IPS DF 19.7 (cell line): Measurements from ENCODE around the gene NKX3-2.

ENCODE experiments used
- DNase-seq: peaks from one replicate; pipeline ENCODE4 v3.0.0-alpha.2; 2013; ENCODE audit warnings: low read depth, low spot score

Gene NKX3-2

DNA sequence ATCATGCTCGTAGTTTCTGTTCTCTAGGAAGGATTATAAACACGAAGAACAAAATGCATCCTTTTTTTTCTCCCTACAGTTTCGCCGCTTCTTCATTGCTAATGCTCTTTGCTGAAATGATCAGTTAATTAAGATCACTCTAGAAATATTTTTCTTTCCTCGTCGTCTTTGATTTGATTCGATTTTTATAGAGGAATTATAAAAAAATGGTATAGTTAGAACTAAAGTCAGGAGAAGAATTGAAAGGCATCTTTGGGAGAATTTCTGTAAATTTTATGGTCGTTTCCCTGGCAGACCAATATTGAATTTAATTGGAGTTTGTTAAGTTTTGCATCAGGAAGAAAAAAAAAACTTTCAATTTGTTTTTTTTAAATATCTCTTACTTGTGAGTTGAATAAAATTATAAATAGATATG is 1.1 kb upstream of the NKX3-2 start:
- no peak for DNase-seq

DNA sequence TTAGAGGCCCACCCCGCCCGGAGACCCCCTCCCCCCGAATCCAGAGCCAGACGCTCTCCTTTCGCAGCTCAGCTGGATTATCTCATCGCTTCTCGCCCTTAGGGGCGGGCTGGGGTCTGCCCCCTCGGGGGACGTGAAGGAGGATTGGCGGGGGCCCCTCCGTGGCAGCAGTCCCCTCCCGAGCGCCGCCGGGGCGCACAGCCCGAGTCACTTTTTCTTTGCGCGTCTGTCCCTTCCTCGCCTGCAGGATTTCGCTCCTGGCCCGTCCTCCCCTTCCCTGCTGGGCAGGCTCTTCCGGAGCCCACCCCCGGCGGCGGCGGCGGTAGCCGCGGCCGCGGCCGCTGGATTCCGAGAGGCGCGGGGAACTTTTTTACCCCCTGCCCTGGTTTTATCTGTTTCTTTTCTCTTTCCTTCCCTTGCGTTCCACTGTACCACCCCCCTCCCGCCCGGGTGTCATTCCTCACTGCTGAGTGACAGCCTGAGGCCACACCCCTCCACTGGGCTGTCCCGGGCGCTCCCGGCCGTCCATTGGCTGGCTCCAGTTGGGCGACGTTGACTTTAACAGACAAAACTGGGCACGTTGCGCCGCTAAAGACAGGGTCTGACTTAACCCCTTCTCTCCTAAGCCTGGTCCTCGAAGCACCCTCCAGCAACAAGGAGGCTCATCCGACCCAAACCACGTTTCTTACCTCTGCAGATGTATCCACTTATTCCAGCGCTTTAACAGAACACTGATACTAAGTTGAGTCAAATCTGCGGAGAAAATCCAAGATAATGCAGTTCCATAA is 492 bp upstream of the NKX3-2 start:
- DNase-seq: peak; percentile 88

DNA sequence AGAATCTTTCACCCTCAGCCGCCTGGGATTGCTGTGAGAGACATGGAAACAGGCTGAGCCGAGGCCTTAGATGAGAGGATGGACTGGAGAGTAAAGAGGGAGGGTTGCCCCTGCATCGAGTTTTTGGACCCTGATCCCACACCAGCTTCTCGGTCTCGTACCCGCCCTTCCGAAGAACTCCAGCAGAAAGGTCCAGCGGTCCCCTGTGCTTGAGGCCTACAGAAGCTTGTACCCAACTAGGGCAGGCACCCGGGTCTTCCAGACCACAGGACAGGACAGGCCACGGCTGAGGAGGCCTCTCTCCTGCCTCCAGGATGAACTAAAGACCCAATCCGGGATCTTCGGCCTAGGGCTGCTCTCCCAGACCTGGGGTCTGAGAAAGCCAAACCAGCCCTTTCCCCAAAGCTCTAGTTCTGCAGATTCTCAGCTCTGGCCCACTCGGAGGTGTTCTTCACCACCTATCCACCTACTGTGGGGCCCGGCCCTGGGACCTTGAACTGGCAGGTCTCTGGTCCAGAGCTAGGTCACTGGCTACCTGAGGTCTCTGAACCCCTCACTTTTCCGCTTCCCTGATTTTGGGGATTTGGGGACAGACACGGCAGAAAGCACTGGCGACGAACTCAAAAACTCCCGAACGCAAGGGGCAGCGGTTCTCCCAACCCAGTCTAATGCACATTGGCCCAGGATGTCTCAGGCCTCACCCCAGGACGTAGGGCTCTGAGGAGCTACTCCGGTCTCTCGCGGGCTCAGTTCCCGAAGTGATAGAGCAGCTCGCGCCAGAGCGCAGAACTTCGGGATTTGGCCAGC is 1.1 kb downstream of the NKX3-2 start:
- no peak for DNase-seq

DNA sequence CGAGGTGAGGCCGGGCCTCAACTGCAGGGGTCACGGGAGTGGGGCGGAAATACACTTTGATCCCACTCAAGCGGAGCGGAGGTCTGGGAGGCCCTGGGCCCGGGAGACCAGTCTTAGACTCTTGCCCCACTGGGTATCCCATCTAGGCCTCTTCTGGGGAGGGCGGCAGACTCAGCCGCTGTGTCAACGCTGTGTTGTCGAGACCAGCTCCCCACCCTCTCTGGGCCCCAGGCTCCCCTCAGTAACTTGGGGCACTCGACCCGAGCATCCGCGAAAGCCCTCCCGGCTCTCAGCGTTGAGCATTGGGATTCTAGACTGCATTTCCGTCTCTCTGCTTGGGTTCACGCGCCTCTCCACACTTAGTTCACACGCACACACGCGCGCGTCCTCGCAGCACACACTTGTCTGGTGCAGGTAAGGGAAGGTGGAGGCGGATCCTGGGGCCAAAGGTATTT is 1.7 kb downstream of the NKX3-2 start:
- no peak for DNase-seq

DNA sequence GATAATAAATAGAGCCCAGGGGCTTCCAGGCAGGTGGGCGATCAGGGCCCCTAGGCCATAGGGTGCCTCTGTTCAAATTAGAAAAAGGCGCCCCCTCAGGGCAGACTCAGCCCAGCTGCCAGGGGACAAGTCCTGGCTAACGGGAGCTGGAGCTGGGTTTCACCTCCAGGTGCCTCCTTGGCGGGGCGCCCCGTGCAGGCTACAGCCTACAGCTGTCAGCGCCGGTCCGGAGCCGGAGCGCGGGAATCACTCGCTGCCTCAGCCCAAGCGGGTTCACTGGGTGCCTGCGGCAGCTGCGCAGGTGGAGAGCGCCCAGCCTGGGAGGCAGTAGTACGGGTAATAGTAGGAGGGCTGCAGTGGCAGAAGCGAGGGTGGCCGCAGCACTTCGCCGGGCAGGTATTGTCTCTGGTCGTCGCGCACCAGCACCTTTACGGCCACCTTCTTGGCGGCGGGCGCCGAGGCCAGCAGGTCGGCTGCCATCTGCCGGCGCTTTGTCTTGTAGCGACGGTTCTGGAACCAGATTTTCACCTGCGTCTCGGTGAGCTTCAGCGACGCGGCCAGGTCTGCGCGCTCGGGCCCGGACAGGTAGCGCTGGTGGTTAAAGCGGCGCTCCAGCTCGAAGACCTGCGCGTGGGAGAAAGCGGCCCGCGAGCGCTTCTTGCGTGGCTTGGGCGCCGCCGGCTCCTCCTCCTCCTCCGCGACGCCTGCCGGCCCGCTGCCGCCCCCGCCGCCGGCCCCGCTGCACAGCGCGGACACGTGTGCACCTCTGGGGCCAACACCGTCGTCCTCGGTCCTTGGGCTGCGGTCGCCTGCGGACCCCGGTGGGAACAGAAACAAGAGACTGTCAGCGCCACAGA is 2.4 kb downstream of the NKX3-2 start:
- DNase-seq: no peak

DNA sequence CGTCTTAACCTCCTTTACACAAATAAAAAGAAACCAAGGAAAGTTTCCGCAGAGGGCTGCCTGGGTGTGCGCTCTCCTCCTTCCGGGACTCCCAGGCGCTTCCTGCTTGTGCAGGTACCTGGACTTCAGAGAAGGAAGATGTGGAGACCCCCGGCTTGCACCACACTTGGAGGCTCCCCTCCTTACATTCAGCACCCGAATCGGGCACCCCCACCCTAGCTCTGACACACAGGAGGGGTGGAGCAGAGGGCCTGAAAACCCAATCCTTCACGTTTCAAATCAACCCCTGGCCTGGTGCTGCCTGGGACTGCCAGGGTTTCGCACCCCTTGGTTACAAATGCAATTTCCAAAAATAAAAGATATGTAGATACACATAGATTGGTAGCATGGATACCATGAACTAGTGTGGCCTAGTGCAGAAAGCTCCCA is 3.1 kb downstream of the NKX3-2 start:
- no peak for DNase-seq

DNA sequence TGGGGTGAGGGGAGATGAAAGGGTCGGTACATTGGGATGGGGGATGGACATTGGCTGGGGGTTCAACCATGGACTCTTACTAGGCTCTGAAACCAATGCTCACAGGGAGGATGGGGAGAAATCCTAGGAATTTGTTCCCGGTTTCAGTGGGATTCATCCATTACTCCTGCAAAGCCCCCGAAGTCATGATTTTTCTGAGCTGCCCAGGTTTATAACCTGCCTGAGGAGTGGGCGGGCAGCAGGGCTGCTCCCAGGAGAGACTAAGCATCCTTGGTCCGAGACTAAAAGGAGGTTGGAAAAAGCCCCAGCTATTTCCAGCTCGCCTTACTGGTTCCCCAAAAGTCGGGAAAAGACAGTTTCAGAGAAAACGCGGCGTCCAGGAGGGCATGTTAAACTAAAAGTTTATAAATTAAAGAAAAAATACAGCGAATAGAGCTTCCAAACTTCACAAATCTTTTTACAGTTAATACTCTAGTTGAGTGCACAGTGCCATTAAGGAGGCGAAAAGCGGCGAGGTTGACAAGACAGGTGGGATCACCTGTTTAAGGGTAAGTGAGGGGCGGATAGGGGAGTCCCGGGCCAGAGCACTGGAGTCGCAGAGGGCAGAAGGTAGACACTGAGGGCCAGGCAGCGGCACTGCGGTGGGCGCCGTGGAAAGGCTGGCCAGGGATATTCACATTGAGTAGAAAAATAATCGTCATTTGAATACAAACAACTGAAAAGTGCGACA is 3.7 kb downstream of the NKX3-2 start:
- DNase-seq: no peak

DNA sequence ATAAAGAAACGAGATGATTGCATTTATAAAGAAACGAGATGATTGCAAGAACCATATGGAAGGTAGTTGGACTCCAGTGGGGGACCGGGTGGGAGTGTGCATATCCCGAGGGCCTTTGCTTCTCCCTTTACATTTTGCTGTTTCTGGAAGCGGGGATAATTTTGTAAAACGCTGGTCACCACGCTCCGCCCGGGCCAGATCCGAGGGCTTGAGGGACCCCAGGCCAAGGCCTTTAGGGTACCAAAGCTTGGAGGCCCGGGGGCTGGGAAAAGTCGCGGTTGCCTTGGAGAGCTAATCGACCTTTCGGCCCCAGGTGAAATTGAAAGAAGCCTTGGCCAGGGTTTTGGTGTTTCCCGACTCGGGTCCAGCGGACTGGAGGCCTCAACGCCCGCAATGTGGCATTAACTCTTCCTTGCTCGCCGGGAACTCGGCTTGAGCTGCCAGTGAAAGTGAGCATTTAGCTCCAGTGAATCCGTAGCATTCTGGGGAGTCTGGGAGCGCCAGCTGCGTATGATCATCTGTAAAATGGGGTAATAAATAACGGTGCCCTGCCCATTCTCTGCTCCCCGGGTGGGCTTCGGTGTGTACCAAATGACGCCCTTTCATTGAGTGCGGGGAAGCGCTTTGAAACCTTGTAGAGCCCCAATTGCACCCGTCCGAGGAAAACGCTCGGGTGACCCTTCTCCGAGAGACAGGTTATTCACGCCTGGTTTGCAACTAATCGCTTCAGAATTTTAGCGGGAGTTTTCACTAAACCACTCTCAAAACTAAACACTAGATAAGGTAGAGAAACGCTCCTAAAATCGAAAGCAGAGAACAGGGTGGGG is 4.5 kb downstream of the NKX3-2 start:
- no peak for DNase-seq

DNA sequence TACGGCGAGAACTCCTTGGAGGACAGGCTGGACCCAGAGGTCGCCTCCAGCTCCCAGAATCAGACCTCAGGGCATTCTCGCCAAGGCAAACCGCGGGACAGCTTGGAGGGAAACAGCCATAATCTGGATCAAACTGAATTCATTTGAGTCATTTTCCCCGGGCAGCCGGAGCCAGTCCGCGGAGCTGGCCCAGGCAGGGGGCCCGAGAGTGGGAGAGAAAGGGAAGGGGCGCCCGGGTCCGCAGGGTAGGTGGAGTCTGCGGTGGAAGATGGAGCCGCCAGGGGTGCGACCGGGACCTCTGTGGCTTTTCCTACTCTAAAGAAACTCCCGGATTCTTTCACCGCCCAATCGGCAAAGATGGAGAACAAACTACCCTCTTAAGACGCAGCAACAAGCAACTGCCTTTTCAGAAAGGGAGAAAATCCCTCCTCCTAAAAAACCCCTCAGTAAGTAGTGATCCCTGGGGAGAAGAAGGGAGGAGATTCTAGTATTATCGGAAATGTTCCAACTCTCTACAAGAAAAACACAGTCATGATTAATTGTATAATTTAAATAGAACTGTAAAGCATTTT is 5.2 kb downstream of the NKX3-2 start:
- no peak for DNase-seq

DNA sequence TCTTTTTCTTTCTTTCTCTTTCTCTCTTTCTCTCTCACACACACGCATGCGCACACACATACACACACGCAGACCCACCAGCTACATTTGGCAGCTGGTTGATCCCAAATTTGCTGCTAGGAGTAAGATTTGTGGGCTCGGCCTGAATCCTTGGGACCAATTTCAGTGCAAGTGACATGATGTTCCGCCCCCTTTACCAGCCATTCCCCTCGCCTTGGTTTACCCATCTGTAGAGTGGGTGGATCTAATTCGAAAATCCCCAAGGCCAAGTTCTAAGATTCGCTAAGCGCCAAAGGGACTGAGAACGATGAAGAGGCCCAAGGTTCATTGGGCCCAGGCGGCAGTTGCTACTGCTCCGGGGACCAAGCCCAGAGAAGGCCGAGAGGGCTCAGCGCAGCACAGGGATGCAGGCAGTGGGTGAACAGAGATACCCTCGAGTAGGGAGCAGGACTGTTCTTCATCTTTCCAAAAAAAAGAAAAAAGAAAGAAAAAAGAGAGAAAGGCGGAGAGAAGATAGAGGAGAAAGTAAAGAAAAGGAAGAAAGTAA is 5.8 kb downstream of the NKX3-2 start:
- no peak for DNase-seq

DNA sequence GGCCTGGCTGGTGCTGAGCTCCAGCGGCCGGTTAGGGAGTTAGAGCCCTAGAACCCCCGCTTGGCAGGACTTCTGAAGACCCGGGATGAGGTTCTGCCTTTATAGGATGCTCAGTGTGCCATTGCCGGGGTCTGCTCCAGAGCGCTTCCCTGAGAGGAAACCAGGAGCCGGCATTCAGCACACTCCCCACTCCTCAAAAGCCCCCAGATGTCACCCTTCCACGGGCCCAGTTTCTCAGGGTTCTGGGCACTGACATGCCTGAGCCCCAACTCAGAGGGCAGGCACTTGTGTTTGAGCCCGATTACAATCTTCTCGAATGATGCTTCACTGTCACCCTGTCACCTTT is 6.5 kb downstream of the NKX3-2 start:
- DNase-seq: no peak

DNA sequence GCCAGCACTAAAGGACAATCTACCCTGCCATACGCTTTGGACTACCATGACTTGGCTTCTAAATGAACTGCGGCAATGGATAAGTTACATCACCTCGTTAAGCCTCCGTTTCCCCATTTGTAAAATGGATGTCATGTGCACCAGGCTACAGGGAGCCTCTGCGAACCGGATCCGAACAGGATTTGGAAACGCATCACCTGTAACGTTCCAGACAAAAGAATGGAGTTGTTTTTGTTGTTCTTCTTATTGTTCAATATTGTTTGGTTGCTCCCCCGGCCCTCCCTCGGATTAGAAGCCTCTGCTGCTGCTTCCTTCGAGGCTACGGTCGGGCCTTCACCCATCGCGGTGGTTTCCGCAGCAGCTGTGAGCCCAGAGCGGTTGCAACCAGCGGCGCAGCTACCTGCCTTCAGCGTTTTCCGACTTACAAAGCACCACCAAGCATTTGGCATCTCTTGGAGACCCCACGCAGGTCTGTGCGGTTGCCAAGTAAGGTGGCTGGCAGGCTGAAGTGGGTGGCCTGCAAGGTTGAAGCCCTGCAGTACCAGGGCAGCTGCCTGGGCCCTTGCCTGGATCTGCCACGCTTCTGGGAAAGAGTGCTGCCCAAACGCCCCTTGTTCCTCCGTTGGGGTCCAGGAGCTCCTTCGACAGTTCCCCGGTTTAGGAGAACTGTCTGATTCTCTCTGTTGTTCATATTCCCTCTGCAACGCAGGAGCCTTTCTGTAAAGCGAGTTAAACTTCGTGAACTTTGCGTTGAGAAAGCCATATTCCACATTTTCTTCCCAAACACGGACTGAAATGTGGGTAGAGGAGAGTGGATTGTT is 7.1 kb downstream of the NKX3-2 start:
- DNase-seq: no peak

DNA sequence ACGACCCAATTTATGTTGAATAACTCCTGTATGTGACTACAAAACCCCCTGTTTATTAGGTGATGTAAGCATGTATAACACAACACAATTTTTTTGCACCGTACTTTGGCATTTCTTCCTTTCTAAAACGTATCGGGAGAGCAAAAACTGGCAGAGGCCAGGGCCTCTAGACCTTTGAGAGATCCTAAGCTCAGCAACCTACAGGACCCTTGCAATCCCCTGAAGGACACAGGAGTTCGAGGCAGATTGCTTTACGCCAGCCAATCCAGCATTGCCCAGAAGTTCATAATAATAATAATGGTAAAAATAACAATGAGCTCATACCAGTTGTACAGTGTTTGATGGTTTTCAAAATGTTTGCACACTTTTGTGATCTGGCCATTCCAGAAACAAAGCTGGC is 7.7 kb downstream of the NKX3-2 start:
- no peak for DNase-seq

DNA sequence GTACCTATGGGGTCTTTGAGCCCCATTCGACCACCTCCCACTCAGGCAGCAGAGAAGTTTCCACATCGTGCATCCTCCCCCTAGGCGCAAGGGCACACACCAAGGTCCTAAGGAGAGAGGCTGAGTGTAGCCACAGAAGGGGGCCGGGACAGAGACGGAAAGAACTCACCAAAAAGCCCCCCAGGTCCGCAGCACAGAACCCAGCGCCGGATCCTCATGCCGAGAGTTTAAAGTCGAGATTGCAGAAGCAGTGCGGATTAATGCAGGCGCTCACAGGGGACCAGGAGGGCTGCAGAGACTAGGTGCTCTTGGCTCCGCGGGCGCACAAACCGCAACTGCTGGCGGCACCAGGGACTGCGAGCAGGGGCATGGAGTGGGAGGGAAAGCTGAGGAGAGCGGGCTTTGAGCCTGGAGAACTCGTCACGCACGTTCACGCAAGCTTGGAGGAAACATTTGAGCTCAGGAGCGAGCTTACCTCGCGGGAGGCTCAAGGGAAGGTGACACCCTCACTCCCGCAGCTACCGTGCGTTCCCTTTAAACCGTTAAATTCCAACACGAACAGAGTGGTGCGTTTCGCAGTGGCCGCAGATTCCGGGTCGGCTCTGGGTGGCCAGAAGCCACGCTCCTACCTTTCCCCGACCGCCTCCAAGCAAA is 8.5 kb downstream of the NKX3-2 start:
- DNase-seq: no peak

DNA sequence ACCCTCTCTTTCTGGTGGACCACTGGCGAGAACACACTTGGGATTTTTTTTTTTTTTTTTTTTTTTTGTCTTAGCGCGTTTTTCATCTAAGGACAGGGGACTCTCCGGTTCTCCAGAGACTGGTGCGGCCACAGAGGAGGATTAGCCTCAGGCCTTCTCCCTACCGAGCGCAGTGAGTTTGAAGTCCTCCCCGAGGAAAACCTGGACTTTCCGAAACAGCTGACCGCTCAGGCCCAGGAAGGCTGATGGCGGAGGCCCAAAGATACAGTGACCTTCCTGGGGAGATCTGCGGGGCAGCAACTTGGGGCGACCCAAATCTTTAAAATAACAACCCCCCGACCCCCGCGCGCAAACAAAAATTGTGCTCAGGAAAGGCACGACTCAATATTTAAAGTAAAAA is 9.2 kb downstream of the NKX3-2 start:
- no peak for DNase-seq

DNA sequence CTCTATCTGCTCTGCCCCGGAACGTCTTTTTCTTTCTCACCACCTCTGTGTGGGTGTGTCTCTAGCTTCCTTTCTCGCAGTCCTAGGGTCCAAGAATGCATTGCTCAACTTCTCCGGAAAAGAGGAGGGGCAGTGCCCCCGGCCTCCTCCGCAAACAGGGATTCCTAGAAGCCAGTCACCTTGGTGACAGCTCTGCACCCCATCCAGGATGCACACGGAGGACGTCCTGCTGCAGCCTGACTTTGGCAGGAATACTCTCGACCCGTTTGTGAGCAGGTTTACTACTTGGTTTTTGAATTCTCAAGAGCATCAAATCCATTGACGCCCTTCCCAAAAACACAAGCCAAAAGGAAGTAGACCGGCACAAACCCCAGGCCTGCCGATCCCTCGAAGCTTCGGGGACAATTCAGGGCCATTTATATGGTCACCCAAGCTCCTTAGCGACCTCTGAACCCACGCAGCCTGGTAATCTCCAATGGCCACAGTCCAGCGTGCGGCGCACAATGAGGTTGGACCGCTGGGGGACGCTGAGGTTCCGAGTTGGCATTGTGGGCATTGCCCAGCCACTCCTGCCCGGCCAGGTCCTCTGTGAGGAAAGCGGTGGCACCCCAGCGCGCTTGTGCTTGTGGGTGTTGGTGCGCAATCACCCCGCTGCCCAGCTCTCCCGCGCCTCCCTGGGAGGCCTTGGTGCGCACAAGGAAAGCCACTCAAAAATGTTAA is 9.8 kb downstream of the NKX3-2 start:
- no peak for DNase-seq

DNA sequence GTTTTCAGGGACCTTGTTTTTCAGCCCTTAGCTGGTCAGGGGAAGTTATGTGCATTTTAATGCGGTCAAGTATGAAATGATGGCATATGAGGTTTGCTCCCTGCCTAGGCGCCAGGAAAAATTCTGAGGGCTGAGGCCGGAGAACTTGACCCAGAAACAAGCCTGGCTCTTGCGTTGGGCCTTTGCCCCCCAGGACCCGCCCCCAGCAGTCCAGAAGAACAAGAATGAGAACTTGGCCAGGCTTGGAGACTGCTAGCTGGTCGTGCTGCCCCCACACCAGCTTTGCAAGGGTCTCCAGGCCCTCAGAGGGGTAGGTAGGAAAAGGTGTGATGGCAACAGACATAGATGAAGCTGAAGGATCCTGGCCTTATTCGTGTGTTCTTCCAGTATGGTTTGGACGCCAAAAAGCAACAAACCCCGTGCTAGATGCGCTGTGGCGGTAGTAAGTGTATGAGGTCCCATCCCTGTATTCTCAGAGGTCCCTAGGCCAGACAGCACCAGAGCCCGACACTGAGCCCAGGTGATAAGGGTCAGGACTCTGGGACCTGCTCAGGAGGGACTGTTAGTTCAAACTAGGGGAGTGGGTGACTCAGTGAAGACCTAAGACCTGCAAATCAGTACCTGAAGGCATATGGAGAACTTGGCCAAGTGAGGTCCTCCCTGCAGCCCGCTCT is 10.5 kb downstream of the NKX3-2 start:
- DNase-seq: no peak
